OCI-LY1 (cell line): Measurements from ENCODE around the gene GBA2.

ENCODE experiments used
- H2AFZ ChIP-seq: fragments of 200-600 bp; sonication (generic), shearing (Covaris generic); 2 replicates; pipeline ENCODE4 v1.6.0; 2014; ENCODE audit warnings: antibody characterized with exemption, mild to moderate bottlenecking, low read length
- H3F3A ChIP-seq: fragments of 200-600 bp; sonication (generic), shearing (Covaris generic); 2 replicates; pipeline ENCODE4 v1.6.0; 2014; ENCODE audit warnings: mild to moderate bottlenecking, antibody characterized with exemption, low read length, moderate library complexity; ENCODE audit not compliant: insufficient read depth
- H3K27ac ChIP-seq: fragments of 200-600 bp; sonication (generic); 2 replicates; pipeline ENCODE4 v1.5.1; 2014; ENCODE audit warnings: low read length, mixed run types, mild to moderate bottlenecking, low read depth; ENCODE audit not compliant: poor library complexity, severe bottlenecking
- H3K27me3 ChIP-seq: fragments of 200-600 bp; sonication (generic); 2 replicates; pipeline ENCODE4 v1.6.0; 2014; ENCODE audit warnings: antibody characterized with exemption, mild to moderate bottlenecking, low read length, moderate library complexity; ENCODE audit not compliant: insufficient read depth
- H3K36me3 ChIP-seq: fragments of 200-600 bp; sonication (generic); 2 replicates; pipeline ENCODE4 v1.6.1; 2014; ENCODE audit warnings: mild to moderate bottlenecking, antibody characterized with exemption, low read length, moderate library complexity, mixed read lengths; ENCODE audit not compliant: insufficient read depth
- H3K4me1 ChIP-seq: fragments of 200-600 bp; sonication (generic); 2 replicates; pipeline ENCODE4 v1.5.1; 2014; ENCODE audit warnings: mild to moderate bottlenecking, low read length, moderate library complexity; ENCODE audit not compliant: insufficient read depth, severe bottlenecking
- H3K4me2 ChIP-seq: fragments of 200-600 bp; sonication (generic), shearing (Covaris generic); 2 replicates; pipeline ENCODE4 v1.6.1; 2014; ENCODE audit warnings: low read length
- H3K4me3 ChIP-seq: fragments of 200-600 bp; sonication (generic); 2 replicates; pipeline ENCODE4 v1.5.1; 2014; ENCODE audit warnings: low read length, low read depth, mild to moderate bottlenecking, mixed read lengths; ENCODE audit not compliant: poor library complexity, severe bottlenecking
- H3K79me2 ChIP-seq: fragments of 200-600 bp; shearing (Covaris generic); 2 replicates; pipeline ENCODE4 v1.6.1; 2016; ENCODE audit warnings: mixed run types, low read length, mixed read lengths; ENCODE audit not compliant: insufficient read depth
- H3K9ac ChIP-seq: fragments of 200-600 bp; sonication (generic), shearing (Covaris generic); 2 replicates; pipeline ENCODE4 v1.6.1; 2014; ENCODE audit warnings: mild to moderate bottlenecking, low read length, mixed read lengths
- H3K9me2 ChIP-seq: fragments of 200-600 bp; sonication (generic), shearing (Covaris generic); 2 replicates; pipeline ENCODE4 v1.6.1; 2014; ENCODE audit warnings: low read depth, mild to moderate bottlenecking, low read length, mixed read lengths
- H3K9me3 ChIP-seq: fragments of 200-600 bp; shearing (Covaris generic); 2 replicates; pipeline ENCODE4 v1.6.1; 2014; ENCODE audit warnings: low read length, mixed read lengths
- H4K20me1 ChIP-seq: fragments of 200-600 bp; sonication (generic), shearing (Covaris generic); 2 replicates; pipeline ENCODE4 v1.6.0; 2016; ENCODE audit warnings: mild to moderate bottlenecking, low read length; ENCODE audit not compliant: insufficient read depth
- EZH2 ChIP-seq: fragments of 200-600 bp; sonication (generic), shearing (Covaris generic); IDR thresholded peaks from 2 replicates; pipeline ENCODE4 v1.8.0; 2017; ENCODE audit warnings: borderline replicate concordance, mixed run types, mild to moderate bottlenecking, antibody characterized with exemption, low read length, moderate library complexity, mixed read lengths
- TF ChIP-seq, protein P1 (sequence below): fragments of 200-600 bp; sonication (generic), shearing (Covaris generic); IDR thresholded peaks from 2 replicates; pipeline ENCODE4 v1.5.1; 2017; ENCODE audit warnings: mild to moderate bottlenecking, antibody characterized with exemption, low read length, moderate library complexity, mixed read lengths

The GBA2 gene

DNA sequence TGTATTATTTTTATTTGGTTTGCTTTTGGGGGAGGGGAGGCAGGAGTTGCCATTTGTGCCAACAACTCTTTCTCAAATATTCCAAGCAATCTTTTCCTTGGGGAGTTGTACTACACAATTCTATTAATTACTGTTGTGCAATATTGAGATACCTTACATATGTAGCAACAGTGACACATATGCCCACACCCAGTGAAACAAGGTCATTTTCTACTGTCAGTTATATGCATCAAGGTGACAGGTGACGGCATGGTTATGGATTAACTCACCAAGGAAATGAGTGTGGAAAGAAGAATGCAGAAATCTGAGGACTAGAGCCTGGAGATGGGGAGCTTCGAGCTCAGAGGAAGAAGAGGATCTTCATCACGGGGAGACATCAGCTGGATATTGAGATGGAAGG lies 22.9 kb upstream of the GBA2 start:
- H3K9ac ChIP-seq: no peak overlapping the region
- no peaks in the 10 kb centered on the region for H3K36me3 ChIP-seq
- no peak for TF ChIP-seq EZH2
- TF ChIP-seq, protein P1, sequence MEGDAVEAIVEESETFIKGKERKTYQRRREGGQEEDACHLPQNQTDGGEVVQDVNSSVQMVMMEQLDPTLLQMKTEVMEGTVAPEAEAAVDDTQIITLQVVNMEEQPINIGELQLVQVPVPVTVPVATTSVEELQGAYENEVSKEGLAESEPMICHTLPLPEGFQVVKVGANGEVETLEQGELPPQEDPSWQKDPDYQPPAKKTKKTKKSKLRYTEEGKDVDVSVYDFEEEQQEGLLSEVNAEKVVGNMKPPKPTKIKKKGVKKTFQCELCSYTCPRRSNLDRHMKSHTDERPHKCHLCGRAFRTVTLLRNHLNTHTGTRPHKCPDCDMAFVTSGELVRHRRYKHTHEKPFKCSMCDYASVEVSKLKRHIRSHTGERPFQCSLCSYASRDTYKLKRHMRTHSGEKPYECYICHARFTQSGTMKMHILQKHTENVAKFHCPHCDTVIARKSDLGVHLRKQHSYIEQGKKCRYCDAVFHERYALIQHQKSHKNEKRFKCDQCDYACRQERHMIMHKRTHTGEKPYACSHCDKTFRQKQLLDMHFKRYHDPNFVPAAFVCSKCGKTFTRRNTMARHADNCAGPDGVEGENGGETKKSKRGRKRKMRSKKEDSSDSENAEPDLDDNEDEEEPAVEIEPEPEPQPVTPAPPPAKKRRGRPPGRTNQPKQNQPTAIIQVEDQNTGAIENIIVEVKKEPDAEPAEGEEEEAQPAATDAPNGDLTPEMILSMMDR: no peak
- no peak overlapping the region for H3K27ac ChIP-seq
- no peaks in the 10 kb centered on the region for H3K9me3 ChIP-seq
- no peaks in the 10 kb centered on the region for H3K9me2 ChIP-seq
- no peak overlapping the region for H3K4me2 ChIP-seq
- H3K79me2 ChIP-seq: no peaks in the 10 kb centered on the region
- H3F3A ChIP-seq: no peaks in the 10 kb centered on the region
- no peak overlapping the region for H3K4me3 ChIP-seq
- H3K27me3 ChIP-seq: no peaks in the 10 kb centered on the region
- H3K4me1 ChIP-seq: peaks cover 40% of the 10 kb centered on the region
- H2AFZ ChIP-seq: no peak overlapping the region
- no peaks in the 10 kb centered on the region for H4K20me1 ChIP-seq

DNA sequence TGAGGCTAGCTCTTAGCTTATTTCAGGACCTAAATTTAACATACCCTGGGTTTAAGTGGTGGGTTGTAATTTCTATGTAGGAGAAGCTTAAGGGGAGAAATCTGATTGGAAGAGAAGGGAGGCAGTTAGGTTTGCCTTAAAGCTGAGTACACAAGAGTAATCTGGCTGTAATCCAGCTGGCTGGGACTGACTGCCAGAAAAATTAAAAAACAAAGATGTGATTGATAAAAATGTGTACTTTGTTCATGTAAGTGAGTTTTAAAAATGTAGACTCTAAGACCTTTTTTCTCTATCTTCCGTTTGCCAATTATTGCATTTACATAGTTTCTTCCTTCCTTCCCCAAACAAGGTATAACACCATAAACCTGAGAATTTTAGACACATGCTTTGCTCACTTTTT lies 22.5 kb upstream of the GBA2 start:
- Histone ChIP-seq H3K79me2 (no peaks in the 10 kb centered on the region), H3K9ac (no peak overlapping the region), H4K20me1 (no peaks in the 10 kb centered on the region), H3K4me2 (no peak overlapping the region), H3K27me3 (no peaks in the 10 kb centered on the region), H3K36me3 (no peaks in the 10 kb centered on the region), H2AFZ (no peak overlapping the region), H3K4me1 (peaks cover 38% of the 10 kb centered on the region), H3F3A (no peaks in the 10 kb centered on the region), H3K9me2 (no peaks in the 10 kb centered on the region), H3K4me3 (no peak overlapping the region), H3K9me3 (no peaks in the 10 kb centered on the region), H3K27ac (no peak overlapping the region)
- TF ChIP-seq, protein P1: no peak
- TF ChIP-seq EZH2: no peak

DNA sequence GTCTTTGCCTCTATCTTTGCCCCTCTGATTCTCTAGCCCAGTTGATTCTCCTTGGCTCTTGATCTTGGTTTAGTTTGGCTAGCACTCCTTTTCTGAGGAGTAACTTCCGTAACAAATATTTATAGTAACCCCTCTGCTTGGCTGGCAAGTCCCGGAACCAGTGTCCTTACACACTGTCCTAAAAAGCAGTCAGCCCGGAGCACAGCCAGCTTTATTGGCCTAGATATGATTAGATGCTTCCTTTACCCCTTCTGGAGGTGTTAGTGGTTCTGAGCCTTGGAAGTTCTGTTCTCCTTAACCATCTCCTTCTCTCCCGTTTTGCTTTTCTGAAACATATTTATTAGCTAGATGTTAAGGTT lies 22.0 kb upstream of the GBA2 start:
- H3F3A ChIP-seq: no peaks in the 10 kb centered on the region
- no peak overlapping the region for H3K9ac ChIP-seq
- H3K4me2 ChIP-seq: no peak overlapping the region
- no peaks in the 10 kb centered on the region for H3K27me3 ChIP-seq
- no peak overlapping the region for H3K27ac ChIP-seq
- no peaks in the 10 kb centered on the region for H3K79me2 ChIP-seq
- H4K20me1 ChIP-seq: no peaks in the 10 kb centered on the region
- no peaks in the 10 kb centered on the region for H3K9me2 ChIP-seq
- H2AFZ ChIP-seq: no peak overlapping the region
- H3K4me3 ChIP-seq: no peak overlapping the region
- no peaks in the 10 kb centered on the region for H3K9me3 ChIP-seq
- peaks cover 33% of the 10 kb centered on the region for H3K4me1 ChIP-seq
- TF ChIP-seq, protein P1: no peak
- no peak for TF ChIP-seq EZH2
- no peaks in the 10 kb centered on the region for H3K36me3 ChIP-seq
